ENCODE data around the gene AP3B2.
A peak's percentile ranks its signal among the peaks of the same experiment; 100 is the strongest.
"Not testable (repeated sequence)": the region's sequence is repeated elsewhere in the genome, so short reads cannot be mapped to it uniquely, and the experiment has no call there.

The AP3B2 gene

DNA sequence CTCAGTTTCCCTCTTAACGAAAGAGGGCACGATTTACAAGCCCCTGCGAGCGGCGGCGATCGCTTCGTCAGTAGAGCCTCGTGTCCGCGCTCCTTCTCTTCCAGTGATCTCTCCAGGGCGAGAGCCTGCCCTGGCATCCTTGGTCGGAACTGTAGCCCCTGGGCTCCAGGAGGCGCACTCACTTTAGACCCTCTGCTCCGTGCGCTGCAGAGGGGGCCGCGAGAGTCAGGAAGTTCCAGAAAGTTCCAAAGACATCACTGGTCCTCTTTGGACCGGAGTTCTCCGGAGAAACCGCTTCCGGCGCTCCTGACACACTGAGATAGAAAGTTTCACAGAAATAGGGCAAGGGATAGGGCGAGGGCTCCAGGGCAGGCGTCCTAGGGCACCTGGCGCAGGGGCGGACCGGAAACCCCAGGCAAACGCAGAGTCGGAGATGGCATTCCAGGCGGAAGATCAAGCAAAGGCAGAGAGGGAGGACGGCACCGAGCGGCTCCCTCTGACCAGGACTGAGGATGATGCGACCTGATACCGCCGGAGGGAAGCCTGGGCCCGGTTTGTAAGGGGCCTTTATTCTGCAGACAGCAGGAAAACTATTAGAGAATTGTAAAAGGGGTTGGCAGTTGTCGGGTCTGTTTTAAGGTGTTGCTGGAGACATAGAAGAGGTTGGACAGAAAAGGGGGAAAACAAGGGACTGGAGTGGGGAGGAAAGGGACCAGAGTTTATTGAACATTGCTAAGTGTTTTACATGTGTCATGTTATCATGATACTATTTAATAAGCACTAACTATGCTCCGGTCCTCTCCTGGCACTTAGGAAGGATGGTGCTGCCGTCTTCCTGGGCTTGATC is 61.2 kb downstream of the AP3B2 start:
- no peak for DNase-seq

DNA sequence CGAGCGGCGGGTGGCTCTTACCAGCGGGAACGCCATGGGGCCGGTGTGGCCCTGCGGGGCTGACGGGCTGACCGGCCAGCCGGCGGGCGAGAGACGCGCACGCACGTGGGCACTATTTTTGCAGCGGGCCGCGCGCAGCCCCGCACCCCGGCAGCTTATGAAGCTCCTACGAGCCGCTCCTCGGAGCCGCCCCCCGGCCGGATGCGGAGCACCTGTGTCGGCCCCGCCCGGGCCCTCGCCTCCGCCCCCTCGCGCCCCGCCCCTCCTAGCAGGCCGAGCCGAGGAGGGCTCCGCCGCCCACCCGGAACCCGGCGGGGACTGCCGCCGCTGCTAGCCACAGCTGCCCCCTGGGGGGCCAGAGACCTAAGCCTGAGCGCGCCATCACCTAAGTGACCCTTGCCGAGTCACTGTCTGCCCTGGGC is 61.8 kb downstream of the AP3B2 start:
- no peak for DNase-seq

DNA sequence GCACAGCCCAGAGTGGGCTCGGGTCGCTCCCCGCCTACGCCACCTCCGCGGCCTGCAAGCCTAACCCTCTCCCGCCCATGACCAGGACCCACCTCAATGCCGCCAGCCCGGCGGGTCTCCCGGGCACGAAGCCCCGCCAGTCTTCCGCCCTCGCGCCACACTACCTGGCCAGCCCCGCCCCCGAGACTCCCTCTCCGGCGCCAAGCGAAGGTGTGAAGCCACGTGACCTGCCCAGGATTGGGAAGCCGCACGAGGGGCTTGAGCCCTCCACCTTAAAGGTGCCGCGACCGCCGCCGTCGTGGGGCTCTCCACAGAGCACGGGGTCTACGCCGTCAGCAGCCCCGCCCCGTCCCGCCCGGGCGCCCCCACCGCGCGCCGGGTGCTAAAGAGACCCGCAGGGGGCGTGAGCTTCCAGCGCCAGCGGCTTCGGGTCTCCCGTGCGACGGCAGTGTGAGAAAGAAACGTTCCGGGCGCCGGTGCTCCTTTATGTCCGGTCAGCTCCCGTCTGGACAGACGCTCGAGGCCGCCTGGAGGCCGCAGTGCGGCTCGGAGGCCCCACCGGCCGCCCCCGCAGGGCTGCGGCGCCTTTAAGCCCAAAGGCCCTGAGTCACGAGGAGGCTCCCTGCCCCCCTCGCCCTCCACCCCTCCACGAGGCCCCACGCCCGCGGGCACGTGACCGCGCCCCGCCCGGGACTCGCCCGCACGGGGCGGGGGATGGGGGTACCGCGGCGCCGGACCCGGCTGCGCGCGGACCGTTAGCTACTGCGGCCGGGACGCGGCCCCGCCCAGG is 62.4 kb downstream of the AP3B2 start, which contains the start of gene CPEB1:
Gene CPEB1 (minus strand): TSS at position 319 of the 790 bp plus-strand sequence. CDS start 18,904 bp downstream, outside the sequence.
- DNase-seq: peak; percentile 36

DNA sequence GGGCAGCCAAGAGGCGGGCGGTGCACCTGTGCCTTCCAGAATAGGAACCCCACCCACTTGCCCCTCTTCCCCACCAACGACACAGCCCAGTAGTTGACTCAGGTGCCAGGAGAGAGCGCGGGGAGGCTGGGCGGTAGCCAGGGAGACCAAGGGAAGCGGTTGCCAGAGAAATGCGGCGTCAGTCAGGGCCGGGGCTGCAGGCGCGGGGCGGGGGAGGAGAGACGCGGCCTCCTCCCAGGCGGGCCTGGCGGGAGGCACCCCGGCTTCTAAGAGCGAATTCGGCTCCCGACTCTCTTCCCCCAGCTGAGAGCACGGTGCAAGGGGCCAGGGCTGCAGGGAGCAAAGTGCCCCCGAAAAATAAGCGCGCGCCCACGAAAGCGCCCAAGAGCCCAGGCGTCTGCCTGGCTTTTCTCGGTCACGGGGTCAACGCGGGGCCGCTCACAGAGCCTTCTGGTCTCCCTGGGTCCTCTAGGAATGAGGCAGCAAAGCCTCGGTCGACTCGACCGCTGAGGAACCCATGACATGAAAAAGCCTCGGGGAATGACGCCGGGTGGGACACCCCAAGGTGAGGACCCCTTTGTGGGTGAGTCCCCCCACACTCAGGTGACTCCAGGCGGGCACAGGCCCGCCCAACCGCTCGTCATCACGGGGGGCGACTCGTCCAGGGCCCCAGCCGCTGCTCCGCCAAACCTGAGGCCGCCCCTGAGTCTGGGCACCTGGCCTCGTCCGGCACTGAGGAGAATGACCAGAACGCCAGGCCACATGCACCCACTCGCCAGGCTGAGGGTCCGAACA is 63.2 kb downstream of the AP3B2 start:
- DNase-seq: no peak

DNA sequence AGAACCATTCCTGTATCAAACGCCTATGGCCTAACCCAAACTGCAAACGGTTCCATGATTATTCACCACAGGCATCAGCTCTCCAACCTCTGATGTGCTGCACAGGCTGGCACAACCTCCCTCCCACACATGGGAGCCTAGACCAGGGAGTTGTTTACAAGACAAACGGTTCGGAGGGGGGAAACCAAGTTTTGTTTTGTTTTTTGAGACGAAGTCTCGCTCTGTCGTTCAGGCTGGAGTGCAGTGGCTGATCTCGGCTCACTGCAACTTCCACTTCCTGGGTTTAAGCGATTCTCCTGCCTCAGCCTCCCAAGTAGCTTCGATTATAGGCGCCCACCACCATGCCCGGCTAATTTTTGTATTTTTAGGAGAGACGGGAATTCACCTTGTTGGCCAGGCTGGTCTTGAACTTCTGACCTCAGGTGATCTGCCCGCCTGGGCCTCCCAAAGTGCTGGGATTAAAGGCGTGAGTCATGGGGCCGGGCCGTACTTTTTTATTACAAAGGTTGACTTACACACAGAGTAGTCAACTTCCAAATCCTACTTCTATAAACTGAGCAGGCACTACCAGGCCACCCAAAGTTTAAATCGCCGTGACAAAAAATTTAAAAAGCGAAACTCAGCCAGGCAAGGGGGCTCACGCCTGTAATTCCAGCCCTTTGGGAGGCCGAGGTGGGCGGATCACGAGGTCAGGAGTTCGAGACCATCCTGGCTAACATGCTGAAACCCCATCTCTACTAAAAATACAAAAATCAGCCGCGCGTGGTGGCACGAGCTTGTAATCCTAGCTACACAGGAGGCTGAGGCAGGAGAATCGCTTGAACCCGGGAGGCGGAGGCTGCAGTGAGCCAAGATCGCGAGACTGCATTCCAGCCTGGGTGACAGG is 64.5 kb downstream of the AP3B2 start:
- DNase-seq: not testable (repeated sequence)

DNA sequence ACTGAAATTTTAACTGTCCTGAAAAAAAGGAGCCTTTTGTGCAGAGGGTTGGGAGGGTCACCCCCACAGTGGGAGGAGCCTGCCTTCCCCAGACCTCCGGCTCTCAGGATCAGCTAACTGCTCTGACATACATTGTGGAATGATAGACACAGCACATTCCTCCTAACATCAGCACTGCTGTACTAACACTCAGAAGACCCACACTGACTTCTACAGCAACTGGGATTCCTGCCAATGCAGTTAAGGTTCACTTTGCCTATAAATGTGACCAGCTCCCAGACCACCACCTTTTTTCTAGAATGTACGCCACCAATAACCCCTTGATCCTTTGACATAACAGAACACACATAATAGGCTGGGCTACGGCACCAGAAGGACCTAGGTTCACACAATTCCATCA is 65.7 kb downstream of the AP3B2 start:
- DNase-seq: no peak

DNA sequence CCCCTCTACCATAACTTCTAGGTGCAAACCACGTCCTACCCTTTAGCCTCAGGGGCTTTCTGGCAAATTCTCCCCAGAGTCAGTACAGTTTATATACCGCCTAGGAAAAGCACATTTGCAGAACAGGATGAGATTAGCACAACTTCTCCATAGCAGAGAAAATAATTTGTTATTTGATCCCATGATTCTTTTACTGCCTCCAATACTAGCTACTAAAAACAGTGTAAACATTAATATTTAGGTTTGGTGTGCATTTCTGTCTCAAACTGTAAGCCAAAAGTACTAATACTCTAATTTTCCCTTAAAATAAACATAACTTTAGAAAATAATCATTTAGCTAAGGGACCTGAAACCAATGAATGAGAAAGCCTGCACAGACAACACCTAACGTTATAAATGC is 67.0 kb downstream of the AP3B2 start:
- no peak for DNase-seq

DNA sequence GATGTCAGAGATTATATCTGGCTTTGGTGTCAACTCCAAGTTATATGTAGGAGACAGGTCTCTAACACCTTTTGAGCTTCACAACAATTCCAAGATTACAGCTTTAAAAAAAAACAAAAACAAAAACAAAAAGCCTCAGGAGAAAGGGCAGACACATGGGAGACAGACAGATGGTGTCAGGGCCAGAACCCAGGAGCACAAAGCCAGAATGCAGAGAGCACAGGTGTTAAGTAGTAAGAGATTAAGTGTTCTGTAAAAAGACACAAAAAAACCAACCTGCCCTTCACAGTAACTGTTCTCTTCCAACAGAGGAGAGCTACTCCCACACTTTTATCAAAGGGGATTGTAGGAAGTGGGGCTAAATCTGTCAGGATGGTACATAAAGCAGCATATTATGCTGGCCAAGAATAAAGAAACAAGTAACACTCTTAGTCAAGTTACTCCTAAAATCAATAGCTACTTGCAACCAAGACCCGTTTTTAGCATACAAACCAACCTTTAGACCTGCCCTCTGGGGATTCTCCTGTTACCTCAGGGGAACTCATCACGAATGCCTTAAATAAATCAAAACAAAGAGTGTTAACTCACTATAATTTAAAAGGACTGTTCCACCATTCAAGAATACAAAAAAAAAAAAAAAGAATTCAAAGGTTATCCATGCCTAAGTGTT is 68.4 kb downstream of the AP3B2 start:
- no peak for DNase-seq

DNA sequence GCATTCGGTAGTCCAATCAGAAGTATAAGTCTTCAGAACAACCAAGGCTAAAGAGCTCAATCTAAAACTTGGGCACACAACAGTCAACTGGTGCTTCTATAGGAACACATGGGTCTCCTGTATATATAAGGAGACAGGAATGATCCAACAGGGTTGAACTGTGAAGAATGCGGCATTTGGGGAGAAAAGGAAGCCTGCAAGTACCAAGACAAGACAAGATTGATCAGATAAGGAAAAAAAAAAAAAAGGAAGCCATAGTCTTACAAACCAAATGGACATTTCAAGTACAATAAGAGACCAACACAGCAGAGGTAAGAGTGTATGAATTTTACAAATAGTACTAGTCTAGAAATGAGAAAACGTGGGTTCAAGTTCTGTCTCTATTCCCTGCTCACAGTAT is 69.0 kb downstream of the AP3B2 start:
- DNase-seq: no peak

DNA sequence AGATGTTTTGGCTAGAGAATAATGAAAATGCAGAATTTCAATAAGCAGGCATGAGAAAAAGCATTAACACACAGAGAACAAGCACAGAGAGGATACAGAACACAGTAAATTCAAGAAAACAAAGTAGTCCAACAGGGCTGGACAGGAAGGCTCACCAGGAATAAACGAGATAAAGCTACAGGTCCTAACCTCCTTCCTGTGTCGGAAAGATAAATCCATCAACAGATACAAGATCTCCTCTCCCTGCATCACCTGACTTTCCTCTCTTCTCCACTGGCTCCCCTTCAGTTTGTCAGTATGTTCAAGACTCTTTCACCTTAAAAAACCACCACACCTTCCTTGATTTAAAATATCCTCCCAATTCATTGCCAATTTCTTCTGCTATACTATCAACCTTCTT is 73.9 kb downstream of the AP3B2 start:
- DNase-seq: no peak

DNA sequence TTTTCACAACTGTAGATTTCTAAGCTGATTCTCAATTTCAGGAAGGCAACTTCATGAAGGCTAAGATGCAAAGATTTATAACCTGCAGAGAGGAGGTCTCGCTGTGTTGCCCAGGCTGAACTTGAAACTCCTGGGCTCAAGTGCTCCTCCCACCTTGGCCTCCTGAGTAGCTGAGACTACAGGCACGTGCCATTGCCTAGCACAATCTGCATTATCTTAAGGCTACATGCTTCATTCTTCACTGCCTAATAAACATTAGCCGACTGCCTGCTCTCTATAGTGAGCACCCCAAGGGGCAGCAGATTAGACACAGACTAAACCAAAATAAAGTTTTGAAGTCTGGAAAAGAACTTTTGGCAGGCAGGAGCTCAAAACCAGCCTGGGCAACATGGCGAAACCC is 79.6 kb downstream of the AP3B2 start:
- no peak for DNase-seq

DNA sequence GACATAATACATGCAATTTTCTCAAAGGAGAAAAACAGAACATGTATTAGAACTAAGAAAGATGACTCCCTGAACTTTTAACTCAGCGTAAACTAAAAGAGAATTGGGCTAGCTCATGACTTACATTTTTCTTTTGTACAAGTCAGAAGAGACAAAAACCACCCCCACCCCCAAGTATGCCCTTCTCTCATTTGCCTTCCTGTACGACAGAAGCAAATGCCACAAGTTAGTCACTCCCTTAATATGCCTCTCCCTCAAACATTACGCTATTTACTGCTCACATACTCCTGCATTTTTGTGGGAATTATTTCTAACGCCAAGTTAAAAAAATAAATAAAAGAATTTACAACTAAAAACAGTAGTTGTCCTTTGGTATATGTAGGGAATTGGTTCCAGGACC is 84.5 kb downstream of the AP3B2 start:
- no peak for DNase-seq

DNA sequence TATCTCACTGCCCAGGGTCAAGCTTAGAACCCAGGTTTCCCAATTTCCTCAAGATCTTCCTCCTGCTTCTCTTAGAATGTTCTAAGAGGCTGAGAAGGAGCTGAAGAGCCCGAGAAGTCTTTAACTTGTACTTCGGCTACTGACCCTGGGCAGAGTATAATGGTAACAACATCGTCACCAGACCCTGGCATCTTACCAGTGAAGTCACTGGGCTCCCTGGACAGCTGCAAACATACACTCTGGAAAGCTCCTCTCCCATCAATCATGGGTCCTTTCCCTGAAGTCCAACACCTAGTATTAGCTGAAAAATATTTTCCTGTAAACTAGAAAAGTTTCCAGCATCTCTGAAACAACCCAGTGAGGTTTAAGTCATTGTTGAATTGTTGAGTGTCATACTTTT is 85.2 kb downstream of the AP3B2 start:
- no peak for DNase-seq

DNA sequence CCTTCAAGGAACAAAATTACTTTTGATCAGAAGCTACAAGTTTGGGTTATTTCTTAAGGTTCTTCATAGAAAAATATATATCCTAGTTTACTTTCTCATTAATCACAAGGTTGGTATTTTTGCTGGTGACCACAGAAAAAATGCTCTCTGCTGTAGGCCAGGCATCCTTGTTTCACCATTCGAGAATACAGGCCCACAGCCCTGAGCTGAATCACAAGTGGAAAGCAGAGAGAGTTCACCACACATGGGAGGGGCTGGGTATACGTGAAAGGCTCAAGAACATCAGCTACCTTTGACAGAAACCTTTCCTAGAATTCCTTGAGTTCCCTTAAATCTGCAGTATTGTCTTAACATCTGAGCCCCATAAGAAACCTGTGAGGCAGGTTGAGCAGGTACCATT is 85.7 kb downstream of the AP3B2 start:
- no peak for DNase-seq

DNA sequence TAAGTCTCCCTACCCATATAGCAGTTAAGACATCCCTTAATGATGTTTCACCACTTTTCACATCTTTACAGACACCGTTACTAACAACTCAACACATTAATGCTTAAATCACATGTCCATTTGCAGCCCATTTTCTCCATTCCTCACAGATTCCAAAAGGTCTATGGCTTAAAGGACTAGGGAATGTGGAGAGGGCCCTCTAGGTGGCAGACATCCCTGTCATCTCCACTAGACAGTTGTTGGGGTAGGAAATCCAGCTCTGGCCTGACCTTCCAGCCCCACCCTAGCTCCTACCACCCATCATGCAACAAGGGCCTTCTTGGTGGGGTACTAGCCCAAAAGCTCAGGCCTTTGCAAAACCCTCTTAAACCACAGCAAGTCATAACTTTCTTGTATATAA is 87.7 kb downstream of the AP3B2 start:
- no peak for DNase-seq

DNA sequence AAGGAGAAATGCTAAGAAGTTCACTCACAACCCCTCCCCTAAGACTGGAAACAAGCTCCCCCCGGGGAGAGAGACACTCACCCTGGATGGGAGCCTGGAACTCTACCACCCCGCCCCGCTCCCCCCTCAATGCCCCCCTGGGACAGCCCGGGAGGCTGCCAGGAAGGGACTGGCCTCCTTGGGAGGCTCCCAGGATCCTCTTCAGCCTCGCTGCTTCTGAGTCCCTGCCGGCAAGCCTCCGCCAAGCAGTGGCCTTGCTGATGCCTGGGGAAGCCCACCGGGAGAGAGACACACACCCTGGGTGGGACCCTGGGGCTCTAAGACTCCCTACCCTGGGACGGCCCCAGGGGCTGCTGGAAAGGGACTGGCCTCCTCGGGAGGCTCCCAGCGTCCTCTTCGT is 95.9 kb downstream of the AP3B2 start:
- DNase-seq: no peak

DNA sequence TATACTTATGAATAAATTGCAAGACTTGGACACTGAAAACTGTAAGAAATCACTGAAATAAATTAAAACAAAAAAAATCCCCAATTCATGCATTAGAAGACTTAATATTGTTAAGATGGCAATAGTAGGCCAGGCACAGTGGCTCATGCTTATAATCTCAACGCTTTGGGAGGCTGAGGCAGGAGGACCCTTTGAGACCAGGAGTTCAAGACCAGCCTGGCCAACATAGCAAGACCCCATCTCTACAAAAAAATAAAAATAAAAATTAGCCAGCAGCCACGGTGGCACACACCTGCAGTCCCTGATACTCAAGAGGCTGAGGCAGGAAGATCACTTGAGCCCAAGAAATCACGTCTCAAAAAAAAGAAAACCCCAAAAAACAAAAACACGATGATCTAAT is 98.3 kb downstream of the AP3B2 start:
- no peak for DNase-seq
